ENCODE results near the gene KCNJ15. TPM values are rescaled to one million over a fixed set of nuclear protein-coding genes. Genes with fewer than 3 reads are reported as not detected.

KCNJ15 gene
- polyA plus RNA-seq, 3 donors: 4.5 to 26.5 (median 8.0) TPM

DNA sequence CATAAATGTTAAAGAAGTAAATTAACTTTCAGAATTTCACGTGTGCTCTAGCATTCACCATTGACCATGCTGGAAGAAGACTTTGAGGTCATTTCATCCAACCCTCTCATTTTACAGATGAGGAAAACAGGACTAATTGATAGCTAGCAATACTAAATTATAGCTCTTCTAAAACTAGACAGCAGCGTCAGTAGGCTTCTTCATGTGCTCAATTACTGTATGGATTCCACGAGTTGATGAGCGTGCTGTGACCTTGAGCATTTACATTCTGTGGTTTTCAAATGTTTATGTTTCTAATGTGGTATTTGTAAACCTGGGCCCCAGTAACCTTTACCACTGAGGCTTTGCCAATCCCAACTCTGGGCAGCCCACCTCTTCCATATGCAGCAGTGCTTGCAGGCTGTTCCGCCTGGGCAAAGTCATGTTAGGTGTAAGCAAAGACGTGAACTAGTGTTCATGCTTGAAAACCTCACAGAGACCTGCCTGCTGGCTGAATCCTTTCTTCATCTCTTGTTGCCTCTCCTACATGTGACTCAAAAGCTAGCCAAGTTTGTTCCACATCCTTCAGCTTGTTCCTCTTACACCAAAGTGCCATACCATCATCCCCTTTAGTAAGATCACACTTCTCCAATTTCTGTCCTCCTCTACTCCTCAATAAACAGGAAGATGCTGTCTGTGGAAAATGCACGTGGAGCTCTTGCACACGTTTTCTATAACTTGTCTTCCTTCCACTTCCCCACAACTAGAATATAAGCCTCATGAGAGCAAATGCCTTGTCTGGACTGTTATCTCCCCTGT, 17.2 kb downstream of the KCNJ15 start:
- peaks cover 11 to 20% (median 18%) of the 10 kb centered on the region in 7 donors for H3K9me3 Mint-ChIP-seq
- DNase-seq: peak; percentile 93 to 98 (median 95)

More for the DNA sequence above, 17.2 kb downstream of the KCNJ15 start:
- Histone ChIP-seq H3K27ac (ENCODE audit: low read depth in 1 of 2, low read length in 2 of 2) (peak overlapping the region; percentile 85 to 99), H3K9ac (ENCODE audit: insufficient read depth, low read length, poor library complexity, severe bottlenecking) (peak overlapping the region; percentile 30), H3K4me1 (ENCODE audit: control insufficient read depth in 1 of 2, insufficient read depth in 2 of 2, low read length in 2 of 2) (peaks cover 78 to 90% of the 10 kb centered on the region in 2 donors), H3K36me3 (replicated peaks in 1 of 2; ENCODE audit: control insufficient read depth in 1 of 2, insufficient read depth in 2 of 2, low read length in 2 of 2) (no peaks in the 10 kb centered on the region), H3K9me3 (replicated peaks in 1 of 2; ENCODE audit: control insufficient read depth in 1 of 2, insufficient read depth in 1 of 2, low read length in 2 of 2) (peaks cover 0 to 5% of the 10 kb centered on the region in 2 donors), H2AFZ (ENCODE audit: insufficient read depth, low read depth, low read length, poor library complexity, severe bottlenecking) (no peak overlapping the region), H3K4me2 (replicated peaks; ENCODE audit: extremely low read depth, low read length, poor library complexity, severe bottlenecking) (no peak overlapping the region), H3K79me2 (ENCODE audit: insufficient read depth, low read length) (no peaks in the 10 kb centered on the region), H4K20me1 (ENCODE audit: insufficient read depth, low read length) (no peaks in the 10 kb centered on the region), H3K27me3 (ENCODE audit: control insufficient read depth in 2 of 2, insufficient read depth in 2 of 2, low read length in 2 of 2) (no peaks in the 10 kb centered on the region), H3K4me3 (replicated peaks in 1 of 3; ENCODE audit: low read depth in 2 of 3, low read length in 3 of 3) (no peak overlapping the region)
- H3K36me3 Mint-ChIP-seq: peaks cover 14 to 35% of the 10 kb centered on the region in 2 donors
- TF ChIP-seq CTCF (IDR thresholded peaks at IDR 0.05): no peak
- intact Hi-C loops (cut with micrococcal nuclease): loop anchor here (2.0 to 10.0 kb wide), 3 partner anchors 15 to 409 kb away; no protein-coding TSS in a partner anchor
- no peak overlapping the region for H3K4me3 Mint-ChIP-seq
- no CpG with 5 or more reads among the region's 8 CpGs for WGBS (ENCODE audit: insufficient coverage)
- peaks cover 0 to 3% (median 0%) of the 10 kb centered on the region in 3 donors for H3K27me3 Mint-ChIP-seq (ENCODE audit: low read depth in 3 of 3)
- H3K27ac Mint-ChIP-seq: peak overlapping the region; percentile 94 to 99 (median 99)
- H3K4me1 Mint-ChIP-seq: peaks cover 82% of the 10 kb centered on the region
